NCI-H526 treated with DMSO at 0.1 percent for 48 hours (cell line): ENCODE measurements around the gene COL18A1.

Experiments
- DNase-seq: peaks from one replicate; lab custom pipeline; 2025; lab: John Stamatoyannopoulos, UW

The COL18A1 gene

DNA sequence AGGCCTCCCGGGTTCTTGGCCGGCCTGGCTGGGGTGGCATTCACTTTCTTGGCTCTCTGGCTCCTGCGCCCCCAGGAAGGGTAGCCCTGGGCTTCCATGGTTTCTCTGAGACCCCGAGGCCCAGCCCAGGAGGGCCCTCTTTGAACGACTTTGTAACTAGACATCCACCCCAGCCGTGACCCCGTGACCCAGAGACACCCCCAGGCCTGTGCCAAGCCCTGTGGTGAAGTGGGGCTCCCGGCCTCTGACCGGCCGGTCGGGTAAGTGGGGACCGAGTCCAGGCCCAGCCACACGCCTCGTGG lies 64.0 kb downstream of the COL18A1 start:
- DNase-seq, result no peak

- no peak for DNase-seq
Measured at GRCh38 chr21:45469273-45470086, 64.5 kb downstream of the COL18A1 start.

DNA sequence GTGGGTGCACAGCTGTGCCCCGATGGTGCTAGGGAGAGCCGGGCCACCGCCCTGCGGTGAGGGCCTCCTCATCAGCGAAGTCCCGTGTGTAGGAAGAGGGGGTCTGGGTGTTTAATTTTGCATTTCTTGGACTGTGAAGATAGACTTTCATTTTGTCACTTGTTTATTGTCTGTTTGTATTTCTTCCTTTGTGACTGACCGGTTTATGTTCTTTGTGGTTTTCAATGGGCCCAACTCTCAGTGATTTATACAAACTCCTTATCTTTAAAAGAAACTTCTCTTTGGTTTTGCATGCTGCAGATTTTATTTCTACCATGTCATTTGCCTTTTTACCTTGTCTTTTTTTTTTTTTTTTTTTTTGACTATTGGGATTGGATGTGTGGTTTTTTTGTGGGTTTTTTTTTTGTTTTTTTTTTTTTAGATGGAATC lies 65.1 kb downstream of the COL18A1 start:
- DNase-seq, result no peak

DNA sequence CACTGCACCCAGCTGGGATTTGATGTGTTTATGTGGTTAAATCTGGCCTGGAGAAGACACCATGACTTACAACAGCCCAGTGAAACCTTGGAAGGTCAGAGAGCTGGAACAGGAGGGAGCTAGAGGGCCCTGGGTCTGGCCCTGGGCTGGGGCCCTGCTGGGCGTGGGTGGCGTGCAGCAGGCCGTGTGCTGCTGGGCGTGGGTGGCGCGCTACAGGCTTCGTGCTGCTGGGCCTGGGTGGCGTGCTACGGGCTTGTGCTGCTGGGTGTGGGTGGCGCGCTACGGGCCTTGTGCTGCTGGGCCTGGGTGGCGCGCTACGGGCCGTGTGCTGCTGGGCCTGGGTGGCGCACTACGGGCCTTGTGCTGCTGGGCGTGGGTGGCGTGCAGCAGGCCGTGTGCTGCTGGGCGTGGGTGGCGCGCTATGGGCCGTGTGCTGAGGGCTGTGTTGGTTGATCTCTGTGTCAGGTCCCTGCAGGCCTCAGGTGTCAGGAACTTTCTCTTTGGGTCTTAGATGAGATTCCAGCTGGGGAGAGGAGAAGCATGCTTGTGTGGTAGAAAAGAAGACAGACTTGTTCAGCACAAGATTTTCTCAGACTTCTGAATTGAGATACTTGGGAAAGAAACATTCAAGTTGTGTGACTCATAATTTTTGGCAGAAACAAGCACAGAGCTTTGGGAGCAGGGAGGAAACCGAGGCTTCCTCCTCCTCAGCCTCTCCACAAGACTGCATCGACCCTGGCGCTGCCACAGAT lies 66.0 kb downstream of the COL18A1 start:
- DNase-seq, result no peak

DNA sequence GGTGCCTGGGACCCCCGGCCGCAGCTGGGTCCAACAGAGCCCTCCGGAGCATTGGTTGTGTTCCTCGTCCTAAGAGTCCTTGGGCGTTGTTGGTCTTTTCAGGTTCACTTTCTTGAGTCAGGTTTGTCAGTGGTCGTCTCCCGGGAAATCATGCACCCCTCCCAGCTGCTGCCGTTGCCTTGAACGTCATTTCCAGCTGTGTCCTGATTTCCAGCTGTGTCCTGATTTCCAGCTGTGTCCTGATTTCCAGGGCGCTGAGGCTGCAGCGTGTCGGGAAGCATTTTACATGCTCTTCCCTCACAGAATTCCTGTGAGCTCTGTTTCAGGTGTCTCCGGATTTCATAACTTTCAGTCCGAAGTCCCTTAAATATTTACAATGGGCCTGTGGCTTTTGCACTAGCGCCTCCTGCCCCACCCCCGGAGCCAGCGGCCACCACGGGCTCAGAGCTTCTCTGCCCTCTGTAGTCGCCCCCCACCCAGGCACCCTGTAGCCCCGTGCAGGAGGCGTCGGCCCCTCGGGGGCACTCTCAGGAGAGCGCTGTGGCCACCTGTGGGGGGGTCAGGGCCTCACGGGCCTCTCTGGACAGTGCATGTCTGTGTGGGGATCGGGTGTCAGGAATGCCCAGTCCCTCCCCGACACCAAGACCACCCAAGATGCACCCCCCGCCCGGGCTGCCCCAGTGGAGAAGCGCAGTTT lies 66.7 kb downstream of the COL18A1 start:
- no peak for DNase-seq

- no peak for DNase-seq
Measured at GRCh38 chr21:45472445-45473365, 67.7 kb downstream of the COL18A1 start.

DNA sequence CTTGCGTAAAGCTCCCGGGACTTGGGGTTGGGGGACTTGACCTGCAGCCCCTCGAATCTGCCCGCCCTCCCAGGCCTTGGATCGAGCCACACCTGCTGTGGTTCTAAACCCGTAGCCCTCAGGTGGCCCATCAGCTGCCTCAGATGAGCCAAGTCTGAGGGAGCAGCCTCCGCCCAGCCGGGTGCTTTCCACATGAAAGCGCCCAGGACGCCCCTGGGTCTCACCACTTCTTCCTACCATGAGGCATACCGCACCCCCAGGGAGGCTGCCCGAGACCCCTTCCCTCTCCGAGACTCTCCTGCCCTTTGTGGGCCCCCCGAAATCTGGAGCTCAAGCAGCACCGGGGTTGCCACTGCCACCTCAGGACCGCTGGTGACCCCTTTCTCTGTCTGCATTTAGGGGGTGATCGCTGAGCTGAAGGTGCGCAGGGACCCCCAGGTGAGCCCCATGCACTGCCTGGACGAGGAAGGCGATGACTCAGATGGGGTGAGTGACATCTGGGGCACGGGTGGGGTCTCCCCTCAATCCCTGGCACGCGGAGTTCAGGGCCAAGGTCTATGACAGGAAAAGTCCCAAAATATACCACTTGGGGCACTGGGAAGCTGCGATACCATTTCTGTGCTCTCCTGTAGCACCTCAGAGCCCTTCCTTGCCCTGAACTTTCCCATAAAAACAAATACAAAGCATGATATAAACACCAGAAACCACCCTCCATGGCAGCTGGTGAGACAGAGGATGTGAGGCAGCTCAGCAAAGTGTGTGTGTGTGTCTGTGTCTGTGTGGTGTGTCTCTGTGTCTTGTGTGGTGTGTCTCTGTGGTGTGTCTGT lies 68.7 kb downstream of the COL18A1 start:
- no peak for DNase-seq

DNA sequence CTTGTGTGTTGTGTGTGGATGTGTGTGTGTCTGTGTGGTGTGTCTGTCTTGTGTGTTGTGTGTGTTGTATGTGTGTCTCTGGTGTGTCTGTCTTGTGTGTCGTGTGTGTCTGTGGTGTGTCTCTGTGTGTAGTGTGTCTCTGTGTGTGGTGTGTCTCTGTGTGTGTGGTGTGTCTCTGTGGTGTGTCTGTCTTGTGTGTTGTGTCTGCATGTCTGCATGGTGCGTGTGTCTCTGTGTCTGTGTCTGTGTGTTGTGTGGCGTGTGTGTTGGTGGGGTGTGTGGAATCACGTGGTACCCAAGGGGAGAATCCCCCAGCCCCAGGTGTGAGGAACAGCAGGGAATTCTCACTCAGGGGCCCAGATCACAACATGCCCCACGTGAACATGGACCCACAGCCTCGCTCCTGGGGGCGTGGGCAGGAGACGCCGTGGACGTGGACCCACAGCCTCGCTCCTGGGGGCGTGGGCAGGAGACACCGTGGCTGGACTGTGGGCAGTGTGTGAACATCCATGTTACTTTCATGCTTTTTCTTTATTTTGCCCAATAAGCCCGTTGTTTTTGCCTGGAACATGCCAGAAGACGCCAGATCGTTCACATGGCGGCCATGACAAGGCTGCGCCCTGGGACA lies 69.5 kb downstream of the COL18A1 start:
- no peak for DNase-seq

DNA sequence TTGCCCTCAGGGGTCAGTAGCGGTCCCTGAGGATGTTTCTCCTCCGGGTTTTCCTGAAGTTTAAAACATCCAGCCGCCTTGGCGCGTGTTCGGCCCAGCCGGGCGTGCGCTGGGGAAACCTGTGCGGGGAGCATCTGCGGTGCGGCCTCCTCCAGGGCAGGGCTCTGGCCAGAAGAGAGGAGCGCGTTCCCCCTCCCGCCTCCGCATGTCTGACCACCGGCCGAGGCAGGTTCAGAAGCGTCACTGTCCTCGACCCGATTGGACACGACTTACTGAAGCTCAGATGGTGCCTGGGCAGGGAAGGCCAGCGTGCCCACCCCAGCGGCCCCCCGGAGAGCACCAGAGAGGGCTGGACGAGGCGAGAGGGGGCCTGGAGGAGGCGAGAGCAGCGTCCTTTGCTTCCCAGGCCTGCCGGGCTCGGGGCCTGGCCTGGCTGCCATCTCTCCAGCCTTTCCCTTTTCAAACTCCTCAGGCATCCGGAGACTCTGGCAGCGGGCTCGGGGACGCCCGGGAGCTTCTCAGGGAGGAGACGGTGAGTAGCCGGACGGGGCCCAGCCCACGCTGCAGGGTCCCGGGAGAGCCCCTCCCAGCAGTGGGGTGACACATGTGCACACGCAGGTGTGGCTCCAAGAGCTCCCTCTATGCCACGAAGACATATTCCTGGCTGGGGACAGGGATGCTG lies 70.2 kb downstream of the COL18A1 start:
- no peak for DNase-seq

GRCh38 chr21:45475797-45476570 lies 71.0 kb downstream of the COL18A1 start:
- DNase-seq, result no peak

DNA sequence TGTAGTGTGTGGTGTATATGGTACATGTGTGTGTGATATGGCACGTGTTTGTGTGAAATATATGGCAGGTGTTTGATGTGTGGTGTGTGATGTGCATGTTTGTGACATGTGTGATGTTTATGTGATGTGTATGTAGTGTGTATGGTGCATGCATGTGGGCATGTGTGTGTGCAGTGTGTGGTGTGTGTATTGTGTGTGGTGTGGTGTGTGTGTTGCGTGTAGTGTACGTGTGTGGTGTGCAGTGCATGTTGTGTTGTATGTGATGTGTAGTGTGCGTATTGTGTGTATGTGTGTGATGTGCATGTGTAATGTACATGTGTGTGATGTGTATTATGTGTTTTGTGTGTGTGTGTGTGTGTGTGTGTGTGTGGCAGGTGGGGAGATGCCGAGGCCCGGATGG lies 71.6 kb downstream of the COL18A1 start:
- no peak for DNase-seq

DNA sequence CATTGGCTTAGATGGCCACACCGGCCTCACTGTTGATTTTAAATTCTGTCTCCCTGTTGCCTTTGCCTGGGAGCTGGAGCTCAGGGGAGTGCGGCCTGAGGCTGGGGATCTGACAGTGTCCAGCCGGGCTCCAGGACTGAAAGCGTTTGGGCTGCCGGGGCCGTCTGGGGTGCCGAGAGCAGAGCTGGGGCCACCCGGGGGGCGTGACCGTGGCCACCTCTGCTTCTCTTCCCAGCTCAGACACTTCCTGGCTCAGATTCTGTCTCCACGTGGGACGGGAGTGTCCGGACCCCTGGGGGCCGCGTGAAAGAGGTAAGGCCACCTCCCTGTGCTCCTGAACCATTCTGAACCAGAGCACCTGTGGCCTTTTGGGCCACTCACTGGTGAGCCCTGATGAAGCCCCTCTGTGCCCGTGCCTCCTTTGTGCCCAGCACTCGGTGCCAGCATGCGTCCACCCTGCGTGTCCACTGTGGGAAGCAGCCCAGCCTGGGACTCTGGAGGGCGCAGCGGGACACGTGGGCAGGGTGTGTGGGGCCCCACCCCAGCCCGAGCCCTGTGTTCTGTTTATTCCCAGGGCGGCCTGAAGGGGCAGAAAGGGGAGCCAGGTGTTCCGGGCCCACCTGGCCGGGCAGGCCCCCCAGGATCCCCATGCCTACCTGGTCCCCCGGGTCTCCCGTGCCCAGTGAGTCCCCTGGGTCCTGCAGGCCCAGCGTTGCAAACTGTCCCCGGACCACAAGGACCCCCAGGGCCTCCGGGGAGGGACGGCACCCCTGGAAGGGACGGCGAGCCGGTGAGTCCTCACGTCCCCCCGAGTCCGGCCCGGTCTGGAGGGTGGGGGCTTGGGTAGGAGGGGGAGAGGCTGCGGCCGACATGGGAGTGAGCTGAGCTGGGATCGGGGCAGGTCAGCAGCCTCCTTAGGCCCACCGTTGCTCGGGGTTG lies 72.5 kb downstream of the COL18A1 start:
- no peak for DNase-seq

- peak; percentile 43 for DNase-seq
Measured at GRCh38 chr21:45478115-45478801, 73.3 kb downstream of the COL18A1 start.

DNA sequence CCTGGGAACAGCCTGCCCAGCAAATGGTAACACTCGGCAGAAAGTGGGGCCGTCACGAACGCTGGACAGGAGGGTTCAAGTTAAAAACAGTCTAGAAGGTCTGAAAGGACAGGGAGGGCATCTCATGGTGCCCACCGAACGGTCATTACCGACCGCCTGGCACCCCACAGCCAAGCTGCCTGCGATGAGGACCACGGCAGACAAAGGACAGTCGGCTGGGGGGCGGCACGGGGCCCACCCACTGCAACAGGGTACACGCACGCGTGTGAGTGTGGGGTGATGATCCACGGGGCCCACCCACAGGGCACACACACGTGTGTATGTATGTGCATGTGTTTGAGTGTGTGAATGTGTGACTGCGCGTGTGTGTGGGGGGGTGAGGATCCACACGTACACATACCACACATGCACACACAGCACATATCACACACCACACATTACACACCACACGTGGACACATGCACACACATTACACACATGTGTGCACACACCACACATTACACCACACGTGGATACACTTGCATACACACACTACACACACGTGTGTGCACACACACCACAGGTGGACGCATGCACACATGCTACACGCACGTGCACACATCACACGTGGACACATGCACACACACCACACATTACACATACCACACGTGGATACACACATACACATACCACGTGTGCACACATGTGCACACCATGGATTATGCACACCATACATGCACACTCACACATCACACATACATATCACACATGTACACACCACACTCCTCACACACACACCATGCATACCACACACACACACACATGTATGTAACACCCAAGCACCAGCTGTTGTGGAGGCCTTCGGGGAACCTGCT lies 74.1 kb downstream of the COL18A1 start:
- no peak for DNase-seq

DNA sequence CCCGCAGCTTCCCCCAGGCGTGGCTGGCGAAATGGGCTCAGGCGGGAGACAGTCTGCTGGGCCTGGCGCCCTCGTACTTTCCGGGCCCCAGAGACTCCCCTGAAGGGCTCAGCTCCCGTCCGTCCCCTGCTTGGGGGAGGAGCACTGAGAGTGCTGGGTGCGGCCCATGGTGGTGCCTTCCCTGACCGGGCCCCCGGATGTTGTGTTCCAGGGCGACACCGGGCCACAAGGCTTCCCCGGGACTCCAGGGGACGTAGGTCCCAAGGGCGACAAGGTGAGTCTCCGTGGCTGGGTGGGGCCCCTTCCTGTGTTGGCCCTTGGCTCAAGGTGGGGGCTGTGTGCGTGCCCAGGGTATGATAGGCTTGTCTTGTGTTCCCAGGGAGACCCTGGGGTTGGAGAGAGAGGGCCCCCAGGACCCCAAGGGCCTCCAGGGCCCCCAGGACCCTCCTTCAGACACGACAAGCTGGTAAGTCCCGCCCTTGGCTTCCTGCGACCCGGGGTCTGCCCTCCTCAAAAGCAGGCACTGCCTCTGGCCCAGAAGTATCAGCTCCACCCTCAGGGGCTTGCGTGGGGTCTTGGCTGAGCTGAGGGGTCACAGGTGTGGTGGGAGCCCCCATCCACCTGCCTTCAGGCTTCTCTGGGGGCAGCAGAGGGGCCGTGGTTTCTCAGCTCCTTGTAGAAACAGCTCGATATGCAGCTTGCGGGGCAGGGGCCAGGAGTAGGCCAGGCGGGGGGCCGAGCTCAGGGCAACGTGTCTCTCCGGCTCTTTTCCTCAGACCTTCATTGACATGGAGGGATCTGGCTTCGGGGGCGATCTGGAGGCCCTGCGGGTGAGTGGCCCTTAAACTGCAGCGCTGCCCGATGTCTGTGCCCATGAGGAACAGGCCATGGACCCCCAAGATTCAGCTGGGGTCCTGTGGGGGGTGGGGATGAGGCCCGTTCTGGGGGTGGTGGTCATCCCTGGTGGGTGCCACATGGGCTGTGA lies 75.0 kb downstream of the COL18A1 start:
- DNase-seq, result no peak
